Effector memory CD8-positive, alpha-beta T cell (primary cell): Measurements from ENCODE around the gene DOCK7.
"Not testable (repeated sequence)": the region's sequence is repeated elsewhere in the genome, so short reads cannot be mapped to it uniquely, and the experiment has no call there.

Experiments used
- ATAC-seq: fragments of 150-1000 bp; cut with Tn5 transposase; replicated peaks from 2 replicates; pipeline ENCODE4 v1.10.0; 2021; ENCODE audit warnings: mild to moderate bottlenecking, moderate library complexity
- DNase-seq, 3 experiments: peaks; one replicate each; pipeline ENCODE4 v3.0.0; 2021
- H3K27ac Mint-ChIP-seq, 2 donors: one replicate each; pipeline ENCODE4 v1.8.0; 2022; ENCODE audit warnings: mild to moderate bottlenecking in 2 of 2, mixed read lengths in 2 of 2, moderate library complexity in 2 of 2
- H3K27me3 Mint-ChIP-seq, 2 donors: one replicate each; pipeline ENCODE4 v1.8.0; 2022; ENCODE audit warnings: mixed read lengths in 2 of 2
- H3K36me3 Mint-ChIP-seq: one replicate; pipeline ENCODE4 v1.8.0; 2022; ENCODE audit warnings: mild to moderate bottlenecking, moderate library complexity, mixed read lengths; ENCODE audit not compliant: insufficient read depth
- H3K4me1 Mint-ChIP-seq, 2 donors: one replicate each; pipeline ENCODE4 v1.8.0; 2022; ENCODE audit warnings: low read depth in 2 of 2, mixed read lengths in 2 of 2
- H3K4me3 Mint-ChIP-seq, 2 donors: one replicate each; pipeline ENCODE4 v1.8.0; 2022; ENCODE audit warnings: mild to moderate bottlenecking in 2 of 2, mixed read lengths in 2 of 2, moderate library complexity in 2 of 2
- H3K9me3 Mint-ChIP-seq, 2 donors: one replicate each; pipeline ENCODE4 v1.8.0; 2022; ENCODE audit warnings: mixed read lengths in 2 of 2

Gene DOCK7

DNA sequence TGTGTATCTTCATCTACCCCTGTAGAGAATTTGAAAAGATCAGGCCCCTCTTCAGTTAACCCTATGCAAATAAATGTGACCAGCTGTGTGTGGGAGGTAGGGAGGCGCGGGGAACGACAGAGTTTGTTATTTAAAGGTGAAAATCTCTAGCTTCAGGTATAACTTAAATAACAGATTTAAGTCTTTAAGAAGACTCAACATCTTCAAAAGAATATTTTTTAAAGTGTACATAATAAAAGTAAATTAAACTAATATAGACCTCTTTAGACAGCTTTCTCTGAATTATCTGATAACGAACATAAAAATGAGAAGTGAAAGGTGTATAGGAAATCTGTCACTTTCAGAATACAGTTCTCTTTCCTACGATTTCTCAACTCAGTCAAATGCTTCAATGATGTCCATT lies 74.9 kb downstream of the DOCK7 start:
- Mint-ChIP-seq H3K36me3 (peaks cover 4% of the 10 kb centered on the region), H3K4me3 (no peak overlapping the region), H3K27ac (no peak overlapping the region), H3K4me1 (no peaks in the 10 kb centered on the region), H3K9me3 (no peaks in the 10 kb centered on the region), H3K27me3 (no peaks in the 10 kb centered on the region)
- ATAC-seq (no peak), DNase-seq (no peak)

DNA sequence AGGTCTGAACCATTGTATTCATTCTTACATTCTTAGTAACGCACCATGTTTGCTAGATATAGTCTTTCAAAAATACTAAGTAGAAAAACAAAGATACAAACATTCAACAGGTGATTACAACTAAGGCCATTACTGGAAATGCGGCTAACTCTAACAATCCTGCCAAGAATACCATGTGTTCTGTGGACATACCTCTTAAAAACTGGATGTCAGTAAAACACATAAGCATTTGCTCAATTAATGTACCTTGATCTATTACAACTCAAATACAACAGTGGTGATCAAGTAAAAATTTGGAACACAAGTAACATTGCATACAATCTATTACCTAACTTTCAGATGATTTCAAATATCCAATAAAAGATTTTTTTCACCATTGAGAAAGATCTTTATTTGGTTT lies 75.4 kb downstream of the DOCK7 start:
- Mint-ChIP-seq H3K4me3 (no peak overlapping the region), H3K4me1 (no peaks in the 10 kb centered on the region), H3K27ac (no peak overlapping the region), H3K27me3 (no peaks in the 10 kb centered on the region), H3K9me3 (no peaks in the 10 kb centered on the region), H3K36me3 (peaks cover 4% of the 10 kb centered on the region)
- ATAC-seq (no peak), DNase-seq (no peak)

DNA sequence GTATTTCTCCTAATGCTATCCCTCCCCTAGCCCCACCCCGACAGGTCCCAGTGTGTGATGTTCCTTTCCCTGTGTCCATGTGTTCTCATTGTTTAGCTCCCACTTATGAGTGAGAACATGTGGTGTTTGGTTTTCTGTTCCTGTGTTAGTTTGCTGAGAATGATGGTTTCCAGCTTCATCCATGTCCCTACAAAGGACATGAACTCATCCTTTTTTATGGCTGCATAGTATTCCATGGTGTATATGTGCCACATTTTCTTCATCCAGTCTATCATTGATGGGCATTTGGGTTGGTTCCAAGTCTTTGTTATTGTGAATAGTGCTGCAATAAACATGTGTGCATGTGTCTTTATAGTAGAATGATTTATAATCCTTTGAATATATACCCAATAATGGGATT lies 77.6 kb downstream of the DOCK7 start:
- not testable (repeated sequence) for ATAC-seq, H3K27me3 Mint-ChIP-seq, H3K9me3 Mint-ChIP-seq, DNase-seq, H3K36me3 Mint-ChIP-seq, H3K4me3 Mint-ChIP-seq, H3K4me1 Mint-ChIP-seq, H3K27ac Mint-ChIP-seq

DNA sequence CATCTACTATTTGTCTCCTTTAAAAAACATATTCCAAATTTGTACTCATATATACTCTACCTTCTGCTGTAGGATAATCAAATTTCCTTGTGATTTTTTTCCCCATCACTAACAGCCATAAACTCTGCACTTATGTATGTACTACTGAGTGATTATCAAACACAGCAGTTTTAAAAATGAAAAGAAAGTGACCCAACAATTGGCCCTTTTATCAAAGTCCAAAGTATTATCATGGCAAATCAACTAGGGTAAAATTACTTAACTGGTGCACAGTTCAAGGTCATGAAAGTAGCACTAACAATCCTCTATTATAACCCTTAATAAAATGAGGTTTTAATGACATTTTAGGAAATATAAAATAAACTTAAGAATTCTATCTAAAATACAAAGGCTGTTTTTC lies 79.3 kb downstream of the DOCK7 start:
- Mint-ChIP-seq H3K4me1 (no peaks in the 10 kb centered on the region), H3K9me3 (no peaks in the 10 kb centered on the region), H3K27me3 (no peaks in the 10 kb centered on the region), H3K4me3 (no peak overlapping the region), H3K36me3 (peaks cover 4% of the 10 kb centered on the region), H3K27ac (no peak overlapping the region)
- DNase-seq (no peak), ATAC-seq (no peak)

DNA sequence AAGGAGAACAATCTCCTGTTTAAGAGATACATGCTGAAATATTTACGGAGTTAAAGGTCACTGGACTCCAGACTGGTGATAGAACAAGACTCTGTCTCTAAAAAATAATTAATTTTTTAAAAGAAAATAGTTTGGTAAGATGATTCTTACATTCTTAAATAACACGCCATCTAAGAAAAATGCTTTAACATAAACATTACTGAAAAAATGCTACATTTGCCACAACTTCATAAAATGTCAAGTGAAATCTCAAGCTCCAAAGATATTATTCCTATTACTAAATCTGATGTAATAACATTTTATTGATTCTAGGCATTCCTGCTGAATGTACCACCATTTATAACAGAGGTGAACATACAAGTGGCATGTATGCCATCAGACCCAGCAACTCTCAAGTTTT lies 86.7 kb downstream of the DOCK7 start:
- ATAC-seq (no peak), DNase-seq (no peak)
- H3K27me3 Mint-ChIP-seq: no peaks in the 10 kb centered on the region
- no peaks in the 10 kb centered on the region for H3K4me1 Mint-ChIP-seq
- H3K4me3 Mint-ChIP-seq: no peak overlapping the region
- H3K9me3 Mint-ChIP-seq: no peaks in the 10 kb centered on the region
- no peaks in the 10 kb centered on the region for H3K36me3 Mint-ChIP-seq
- H3K27ac Mint-ChIP-seq: no peak overlapping the region

DNA sequence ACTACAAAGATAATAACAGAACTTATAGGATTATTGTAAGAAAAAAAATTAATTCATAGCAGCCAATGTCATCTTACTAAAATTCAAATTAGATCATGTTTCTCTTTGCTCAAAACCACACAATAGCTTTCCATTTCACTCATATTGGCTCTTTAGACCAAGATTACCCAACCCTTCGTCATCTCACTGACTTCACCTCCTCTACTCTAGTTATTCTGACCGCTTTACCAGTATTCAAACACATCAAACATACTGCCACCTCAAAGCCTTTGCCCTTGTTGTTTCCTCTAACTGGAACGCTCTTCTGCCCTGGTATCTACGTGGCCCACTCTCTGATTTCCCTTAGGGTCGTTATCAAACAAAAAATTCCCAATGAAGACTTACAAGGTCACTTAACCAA lies 89.1 kb downstream of the DOCK7 start:
- no peaks in the 10 kb centered on the region for H3K9me3 Mint-ChIP-seq
- DNase-seq: no peak
- H3K4me1 Mint-ChIP-seq: no peaks in the 10 kb centered on the region
- H3K27ac Mint-ChIP-seq: no peak overlapping the region
- no peaks in the 10 kb centered on the region for H3K36me3 Mint-ChIP-seq
- no peak overlapping the region for H3K4me3 Mint-ChIP-seq
- ATAC-seq: no peak
- H3K27me3 Mint-ChIP-seq: no peaks in the 10 kb centered on the region

DNA sequence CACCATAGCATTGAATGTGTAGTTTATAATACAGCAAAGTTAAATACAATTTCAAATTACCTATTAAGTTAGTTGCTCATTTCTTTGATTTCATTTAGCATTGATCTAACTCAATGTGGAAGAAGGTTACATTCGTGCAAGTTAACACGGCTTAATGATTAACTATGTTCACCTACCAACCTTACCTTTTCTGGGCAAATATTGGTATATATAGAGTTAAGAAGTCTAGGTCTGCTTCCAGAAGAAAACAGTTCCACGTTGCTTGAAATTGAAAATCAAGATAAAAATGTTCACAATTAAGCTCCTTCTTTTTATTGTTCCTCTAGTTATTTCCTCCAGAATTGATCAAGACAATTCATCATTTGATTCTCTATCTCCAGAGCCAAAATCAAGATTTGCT lies 90.9 kb downstream of the DOCK7 start, which contains the start of gene ANGPTL3:
TSS of gene ANGPTL3 (plus strand) at position 240 of the 400 bp plus-strand sequence. CDS start at position 287, 47 bp downstream.
- H3K27me3 Mint-ChIP-seq: no peaks in the 10 kb centered on the region

DNA sequence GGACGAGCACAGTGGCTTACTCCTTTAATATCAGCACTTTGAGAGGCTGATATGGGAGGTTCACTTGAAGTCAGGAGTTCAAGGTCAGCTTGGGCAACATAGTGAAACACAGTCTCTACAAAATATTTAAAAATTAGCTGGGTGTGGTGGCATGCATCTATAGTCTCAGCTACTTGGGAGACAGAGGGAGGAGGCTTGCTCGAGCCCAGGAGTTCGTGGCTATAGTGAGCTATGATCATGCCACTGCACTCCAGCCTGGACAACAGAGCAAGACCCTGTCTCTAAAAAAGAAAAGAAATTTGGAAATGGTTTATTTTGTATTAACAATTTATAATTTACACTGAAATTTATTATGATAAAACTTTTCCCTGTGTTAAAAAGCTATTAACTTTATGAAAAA lies 92.5 kb downstream of the DOCK7 start:
- no peak for DNase-seq
- Mint-ChIP-seq H3K27ac (peak overlapping the region in 1 of 2 donors; percentile 54), H3K27me3 (no peaks in the 10 kb centered on the region), H3K36me3 (peaks cover 2% of the 10 kb centered on the region), H3K4me1 (no peaks in the 10 kb centered on the region), H3K4me3 (no peak overlapping the region), H3K9me3 (no peaks in the 10 kb centered on the region)
- no peak for ATAC-seq

More for the DNA sequence above, 90.9 kb downstream of the DOCK7 start, which contains the start of gene ANGPTL3:
- H3K4me1 Mint-ChIP-seq: no peaks in the 10 kb centered on the region
- no peak for DNase-seq
- peaks cover 2% of the 10 kb centered on the region for H3K36me3 Mint-ChIP-seq
- H3K4me3 Mint-ChIP-seq: no peak within 1 kb of the TSS
- ATAC-seq: no peak
- no peaks in the 10 kb centered on the region for H3K9me3 Mint-ChIP-seq
- peak within 1 kb of the TSS in 1 of 2 donors; percentile 55 for H3K27ac Mint-ChIP-seq

DNA sequence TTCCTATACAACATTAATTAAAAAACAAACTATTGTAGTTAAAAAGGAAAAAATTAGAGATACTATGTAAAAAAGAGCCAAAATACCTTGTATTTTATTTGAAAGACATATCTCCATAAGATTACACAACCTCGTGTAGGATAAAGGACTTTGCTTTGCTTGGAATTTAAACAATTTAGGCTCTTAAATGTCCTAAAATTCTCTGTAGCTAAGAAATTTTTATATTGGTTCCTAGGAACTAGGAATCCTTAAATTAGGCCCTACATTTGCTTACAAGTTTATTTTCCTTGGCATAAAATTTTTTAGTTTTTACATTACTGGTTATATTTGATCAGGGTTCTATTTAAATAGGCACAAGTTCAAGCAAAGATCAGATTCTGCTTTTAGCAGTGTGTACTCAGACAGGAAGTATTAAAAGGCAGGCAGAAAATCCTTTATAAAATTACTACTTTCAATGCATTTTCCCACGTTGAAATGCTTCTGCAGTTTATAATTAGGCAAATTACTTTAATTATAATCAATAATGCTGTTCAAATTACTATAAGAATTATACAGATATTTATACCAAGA lies 94.3 kb downstream of the DOCK7 start:
- Mint-ChIP-seq H3K4me3 (no peak overlapping the region), H3K27me3 (no peaks in the 10 kb centered on the region), H3K9me3 (no peaks in the 10 kb centered on the region), H3K36me3 (peaks cover 2% of the 10 kb centered on the region), H3K4me1 (no peaks in the 10 kb centered on the region), H3K27ac (no peak overlapping the region)
- DNase-seq: no peak
- no peak for ATAC-seq

DNA sequence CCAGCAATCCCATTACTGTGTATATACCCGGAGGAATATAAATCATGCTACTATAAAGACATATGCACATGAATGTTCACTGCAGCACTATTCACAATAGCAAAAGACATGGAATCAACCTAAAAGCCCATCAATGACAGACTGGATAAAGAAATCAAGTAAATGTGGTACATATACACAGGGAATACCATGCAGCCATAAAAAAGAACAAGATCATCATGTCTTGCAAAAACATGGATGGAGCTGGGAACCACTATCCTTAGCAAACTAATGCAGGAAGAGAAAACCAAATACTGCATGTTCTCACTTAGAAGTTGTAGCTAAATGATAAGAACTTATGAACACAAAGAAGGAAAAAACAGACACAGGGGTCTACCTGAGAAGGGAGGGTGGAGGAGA lies 97.2 kb downstream of the DOCK7 start:
- Mint-ChIP-seq H3K36me3 (peaks cover 2% of the 10 kb centered on the region), H3K27ac (no peak overlapping the region), H3K4me1 (no peaks in the 10 kb centered on the region), H3K4me3 (no peak overlapping the region), H3K9me3 (no peaks in the 10 kb centered on the region), H3K27me3 (no peaks in the 10 kb centered on the region)
- ATAC-seq (no peak), DNase-seq (no peak)

DNA sequence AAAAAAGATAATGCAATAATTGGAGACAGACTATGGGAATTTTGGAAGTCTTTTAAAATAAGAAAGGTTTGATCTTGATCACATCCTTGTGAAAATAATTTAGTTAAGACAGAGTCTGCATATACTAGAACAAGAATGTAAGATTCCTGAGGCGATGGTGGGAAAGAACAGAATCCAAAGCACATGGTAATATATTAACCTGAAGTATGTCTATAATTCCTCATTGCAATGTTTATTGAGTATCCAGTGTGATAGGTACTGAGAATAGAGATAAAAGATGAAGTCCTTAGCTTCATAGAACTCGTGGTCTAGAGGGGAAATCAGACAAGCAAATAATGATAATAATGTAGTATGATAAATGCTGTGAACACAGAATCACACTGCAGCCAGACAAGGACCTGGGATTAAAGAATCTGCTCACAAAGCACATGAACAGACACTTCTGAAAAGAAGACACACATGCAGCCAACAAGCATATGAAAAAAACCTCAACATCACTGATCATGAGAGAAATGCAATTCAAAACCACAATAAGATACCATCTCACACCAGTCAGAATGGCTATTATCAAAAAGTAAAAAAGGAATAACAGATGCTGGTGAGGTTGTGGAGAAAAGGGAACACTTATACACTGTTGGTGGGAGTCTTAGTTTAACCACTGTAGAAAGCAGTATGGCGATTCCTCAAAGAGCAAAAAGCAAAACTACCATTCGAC lies 97.8 kb downstream of the DOCK7 start:
- no peak for DNase-seq
- Mint-ChIP-seq H3K36me3 (peaks cover 2% of the 10 kb centered on the region), H3K4me1 (no peaks in the 10 kb centered on the region), H3K4me3 (no peak overlapping the region), H3K9me3 (no peaks in the 10 kb centered on the region), H3K27me3 (no peaks in the 10 kb centered on the region), H3K27ac (no peak overlapping the region)
- no peak for ATAC-seq

DNA sequence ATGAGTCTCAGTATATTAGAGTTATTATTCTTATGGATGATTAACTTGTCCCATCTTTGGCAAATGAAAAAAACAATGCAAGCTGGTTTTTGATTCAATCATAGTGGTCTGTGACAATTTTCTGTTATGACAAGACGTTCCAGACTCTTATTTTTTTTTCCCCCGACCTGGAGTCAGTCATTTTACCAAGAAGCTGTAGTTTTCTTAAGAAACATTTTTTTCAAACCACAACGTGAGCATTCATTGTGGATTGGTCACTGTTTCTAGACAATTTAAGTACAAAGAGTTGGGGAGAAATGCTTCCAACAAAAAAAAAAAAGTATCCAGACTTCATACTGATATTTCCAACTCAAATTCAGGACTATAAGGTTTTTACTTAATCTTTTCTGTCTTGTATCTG lies 98.9 kb downstream of the DOCK7 start:
- ATAC-seq (no peak), DNase-seq (no peak)
- Mint-ChIP-seq H3K36me3 (peaks cover 2% of the 10 kb centered on the region), H3K27me3 (no peaks in the 10 kb centered on the region), H3K27ac (no peak overlapping the region), H3K4me1 (no peaks in the 10 kb centered on the region), H3K4me3 (no peak overlapping the region), H3K9me3 (no peaks in the 10 kb centered on the region)

DNA sequence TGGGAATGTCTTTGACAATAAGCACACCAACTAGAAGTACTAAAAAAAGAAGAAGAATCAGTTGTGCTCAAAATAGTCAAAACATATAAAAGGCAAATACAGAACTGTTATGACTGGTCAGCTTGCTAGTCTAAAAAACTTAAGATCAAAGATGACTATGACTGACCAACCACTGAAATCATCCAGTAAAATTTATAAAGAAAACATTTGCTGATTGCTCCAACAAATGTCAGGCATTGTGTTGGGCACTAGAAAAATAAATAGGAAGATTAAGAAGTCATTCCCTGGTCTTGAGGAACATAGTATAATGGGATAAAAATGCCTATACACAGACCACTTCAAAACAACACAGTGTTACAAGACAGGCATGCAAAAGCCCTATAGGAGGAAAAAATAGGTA lies 100.2 kb downstream of the DOCK7 start:
- Mint-ChIP-seq H3K36me3 (no peaks in the 10 kb centered on the region), H3K9me3 (no peaks in the 10 kb centered on the region), H3K27ac (no peak overlapping the region), H3K4me1 (no peaks in the 10 kb centered on the region), H3K4me3 (no peak overlapping the region), H3K27me3 (no peaks in the 10 kb centered on the region)
- ATAC-seq: no peak
- no peak for DNase-seq

DNA sequence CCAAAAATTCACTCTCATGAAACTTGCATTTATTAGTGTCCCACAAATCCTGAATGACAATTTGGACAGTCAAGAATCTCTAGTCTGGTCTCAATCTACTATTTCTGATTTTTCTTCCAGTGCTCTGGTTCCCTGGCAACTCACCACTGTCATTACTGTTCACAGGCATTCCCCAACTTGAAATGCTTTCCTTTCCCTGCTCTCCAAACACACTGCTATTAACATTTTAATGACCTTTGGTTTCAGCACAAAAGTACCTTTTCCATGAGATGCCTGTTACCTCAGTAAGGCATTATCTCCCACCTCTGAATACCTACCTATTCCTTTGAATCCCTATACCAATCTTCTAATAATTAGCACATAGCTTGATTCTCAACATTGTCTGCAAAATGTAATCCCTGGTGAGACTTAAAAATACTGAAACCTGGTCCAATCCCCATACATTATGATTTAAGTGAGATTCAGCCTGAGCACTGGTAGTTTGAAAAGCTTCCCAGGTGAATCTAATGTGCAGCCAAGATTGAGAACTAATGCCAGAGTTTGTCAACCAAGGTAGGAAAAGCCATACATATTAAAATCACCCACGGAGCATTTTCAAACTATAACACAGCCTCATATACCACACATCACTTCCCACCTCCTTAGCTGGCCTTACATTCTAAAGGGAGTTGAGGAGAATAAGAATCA lies 102.6 kb downstream of the DOCK7 start:
- ATAC-seq (no peak), DNase-seq (no peak)
- no peaks in the 10 kb centered on the region for H3K4me1 Mint-ChIP-seq
- no peaks in the 10 kb centered on the region for H3K27me3 Mint-ChIP-seq
- H3K4me3 Mint-ChIP-seq: no peak overlapping the region
- H3K36me3 Mint-ChIP-seq: peaks cover 5% of the 10 kb centered on the region
- no peak overlapping the region for H3K27ac Mint-ChIP-seq
- H3K9me3 Mint-ChIP-seq: no peaks in the 10 kb centered on the region
